GM10266 (cell line): ENCODE data around the gene ZFHX3.

ENCODE experiments used
- DNase-seq: peaks from one replicate; pipeline ENCODE4 v3.0.0; 2012; ENCODE audit errors: extremely low spot score
- TF ChIP-seq, protein P1 (sequence below): IDR thresholded peaks from 2 replicates; pipeline ENCODE4 v1.5.1; 2012; ENCODE audit warnings: mild to moderate bottlenecking, low read depth; ENCODE audit not compliant: control insufficient read depth, insufficient read depth; ENCODE audit errors: missing control alignments

ZFHX3 gene

DNA sequence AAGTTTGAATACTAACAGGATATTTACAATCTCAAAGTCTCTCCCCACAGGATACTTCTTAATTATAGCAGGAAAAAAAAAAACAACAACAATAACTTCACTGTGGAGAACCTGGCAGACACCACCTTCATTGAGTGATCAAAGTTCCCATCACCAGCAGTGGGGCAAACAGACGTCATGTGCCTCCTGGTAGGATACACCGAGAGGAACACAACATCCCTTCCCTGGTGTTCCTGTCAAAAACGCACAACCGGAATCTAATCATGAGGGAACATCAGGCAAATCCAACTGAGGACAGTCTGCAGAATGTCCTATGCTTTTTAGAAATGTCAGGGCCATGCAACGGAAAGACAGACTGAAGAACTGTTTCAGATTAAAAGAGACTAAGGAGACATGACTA, 80.0 kb downstream of the ZFHX3 start:
- DNase-seq: no peak

DNA sequence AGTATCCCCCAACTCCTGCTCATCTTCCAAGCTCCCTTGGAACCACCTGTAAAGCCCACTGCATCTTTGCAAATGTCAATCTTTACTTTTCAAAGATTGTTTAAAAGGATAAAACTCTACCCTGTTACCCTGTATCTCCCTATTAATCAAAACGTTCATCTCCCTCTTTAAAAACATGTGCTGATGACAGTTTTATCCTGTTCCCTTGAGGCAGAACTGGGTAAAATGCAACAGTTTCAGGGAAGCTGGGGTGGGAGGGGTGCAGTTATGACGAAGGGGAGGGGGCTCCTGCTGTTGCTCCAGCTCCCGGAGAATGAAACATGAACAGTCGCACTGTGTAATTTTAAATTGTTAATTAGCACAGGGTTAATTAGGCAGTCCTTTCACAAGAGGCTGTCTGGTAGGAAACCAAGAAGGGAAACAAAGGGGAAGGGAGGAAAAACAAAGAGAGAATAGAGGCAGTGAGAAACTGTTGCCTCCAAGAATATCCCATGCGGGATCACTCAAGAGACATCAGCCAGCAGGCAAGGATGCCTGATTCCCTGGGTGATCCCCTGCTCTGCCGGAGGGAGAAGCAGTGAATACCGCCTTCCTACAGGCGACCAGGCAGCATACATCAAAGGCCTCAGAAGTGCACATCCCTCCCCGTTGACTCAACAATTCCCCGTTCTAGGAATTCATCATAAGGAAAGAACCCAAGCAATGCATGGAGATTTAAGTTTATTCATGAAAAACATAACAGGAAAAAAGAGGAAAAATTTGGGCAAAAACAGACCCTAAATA, 84.2 kb downstream of the ZFHX3 start:
- TF ChIP-seq, protein P1, sequence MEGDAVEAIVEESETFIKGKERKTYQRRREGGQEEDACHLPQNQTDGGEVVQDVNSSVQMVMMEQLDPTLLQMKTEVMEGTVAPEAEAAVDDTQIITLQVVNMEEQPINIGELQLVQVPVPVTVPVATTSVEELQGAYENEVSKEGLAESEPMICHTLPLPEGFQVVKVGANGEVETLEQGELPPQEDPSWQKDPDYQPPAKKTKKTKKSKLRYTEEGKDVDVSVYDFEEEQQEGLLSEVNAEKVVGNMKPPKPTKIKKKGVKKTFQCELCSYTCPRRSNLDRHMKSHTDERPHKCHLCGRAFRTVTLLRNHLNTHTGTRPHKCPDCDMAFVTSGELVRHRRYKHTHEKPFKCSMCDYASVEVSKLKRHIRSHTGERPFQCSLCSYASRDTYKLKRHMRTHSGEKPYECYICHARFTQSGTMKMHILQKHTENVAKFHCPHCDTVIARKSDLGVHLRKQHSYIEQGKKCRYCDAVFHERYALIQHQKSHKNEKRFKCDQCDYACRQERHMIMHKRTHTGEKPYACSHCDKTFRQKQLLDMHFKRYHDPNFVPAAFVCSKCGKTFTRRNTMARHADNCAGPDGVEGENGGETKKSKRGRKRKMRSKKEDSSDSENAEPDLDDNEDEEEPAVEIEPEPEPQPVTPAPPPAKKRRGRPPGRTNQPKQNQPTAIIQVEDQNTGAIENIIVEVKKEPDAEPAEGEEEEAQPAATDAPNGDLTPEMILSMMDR: no peak
- no peak for DNase-seq

More for the DNA sequence above, 80.0 kb downstream of the ZFHX3 start:
- TF ChIP-seq, protein P1: no peak

DNA sequence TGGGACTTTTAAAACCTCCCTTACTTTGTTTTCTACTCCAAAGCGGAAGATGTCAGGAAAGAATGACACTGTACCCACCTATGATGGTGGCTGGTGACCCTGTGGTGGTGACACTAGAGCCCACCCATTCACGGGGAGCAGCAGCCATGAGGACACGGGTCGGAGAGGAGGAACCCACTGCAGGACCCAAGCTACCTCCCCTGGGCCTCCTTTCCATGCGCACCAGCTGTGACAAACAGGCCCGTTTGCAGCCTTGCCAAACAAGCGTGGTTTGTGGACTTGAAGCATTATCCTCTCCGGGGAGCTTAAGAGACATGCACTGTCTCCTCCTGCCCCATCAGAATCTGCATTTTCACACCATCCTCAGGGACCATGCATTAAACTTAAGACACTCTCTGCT, 85.6 kb downstream of the ZFHX3 start:
- TF ChIP-seq, protein P1: no peak
- DNase-seq: no peak

DNA sequence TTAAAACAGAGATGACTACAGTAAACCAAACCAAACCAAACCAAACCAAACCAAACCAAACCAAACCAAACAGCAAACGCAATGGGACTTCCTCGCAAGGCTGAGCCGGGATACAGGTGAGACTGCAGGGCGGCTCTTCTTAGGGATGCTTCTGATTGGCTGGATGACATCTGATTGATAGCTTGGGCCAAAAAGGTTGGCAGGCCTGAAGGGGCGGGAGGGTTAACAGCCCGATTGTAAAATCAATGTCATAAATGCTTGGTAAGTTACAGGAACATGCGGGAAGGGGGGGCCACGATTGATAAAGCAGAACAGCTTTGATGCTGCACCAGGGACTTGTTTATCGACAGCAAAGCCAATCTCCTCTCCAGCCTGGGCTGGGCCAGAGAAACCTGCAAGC, 86.1 kb downstream of the ZFHX3 start:
- no peak for DNase-seq
- TF ChIP-seq, protein P1: no peak

DNA sequence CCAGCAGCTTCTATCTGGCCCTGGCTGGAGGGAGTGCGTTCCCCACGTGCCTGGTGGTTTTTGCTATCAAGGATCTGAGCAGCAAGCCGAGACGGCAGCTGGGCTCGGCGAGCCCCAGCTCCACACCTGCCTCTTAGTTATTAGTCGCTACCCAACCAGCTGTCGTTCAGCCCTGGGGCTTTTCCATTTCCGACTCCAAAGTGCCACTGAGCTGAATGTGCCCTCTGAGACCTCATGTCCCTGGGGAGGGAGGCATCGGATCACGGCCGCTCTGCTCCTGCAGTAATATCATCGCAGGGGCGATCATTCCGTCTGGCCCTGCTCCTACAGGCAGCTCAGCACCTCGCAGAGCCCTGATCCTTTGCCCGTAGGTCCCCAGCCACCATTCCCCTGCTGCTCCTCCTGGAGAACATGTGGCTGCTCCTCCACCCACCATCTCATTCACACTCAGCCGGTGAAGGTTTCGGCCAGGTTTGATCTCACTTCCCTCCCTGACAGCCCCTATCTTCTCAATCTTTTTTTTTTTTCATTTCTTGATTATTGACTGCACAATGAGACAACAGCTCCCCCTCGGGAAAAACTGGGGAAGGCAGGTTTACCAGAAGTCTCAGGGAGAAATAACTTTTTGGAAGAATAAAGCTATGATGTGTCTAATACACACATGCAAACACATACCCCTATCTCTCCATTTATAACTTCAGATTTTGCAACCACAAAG, 86.7 kb downstream of the ZFHX3 start:
- TF ChIP-seq, protein P1: no peak
- no peak for DNase-seq

DNA sequence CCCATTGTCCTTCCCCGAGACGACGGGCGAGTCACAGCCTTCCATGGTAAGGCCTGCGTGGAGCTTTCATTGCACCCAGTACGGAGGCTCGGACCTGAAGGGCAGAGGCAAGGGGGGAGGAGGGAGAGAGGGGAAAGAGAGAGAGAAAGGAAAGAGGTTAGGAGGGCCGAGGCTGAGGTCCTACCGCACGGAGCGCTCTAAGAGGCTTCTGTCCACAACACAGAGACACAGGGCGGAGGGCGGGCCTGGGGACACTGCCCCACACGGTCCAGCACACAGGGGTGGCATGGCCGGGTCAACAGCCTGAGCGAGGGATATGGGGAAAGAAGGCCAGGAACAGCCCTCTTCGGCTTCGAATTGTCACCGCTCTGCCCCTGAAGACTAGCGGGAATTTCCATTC, 87.8 kb downstream of the ZFHX3 start:
- TF ChIP-seq, protein P1: no peak
- DNase-seq: no peak

DNA sequence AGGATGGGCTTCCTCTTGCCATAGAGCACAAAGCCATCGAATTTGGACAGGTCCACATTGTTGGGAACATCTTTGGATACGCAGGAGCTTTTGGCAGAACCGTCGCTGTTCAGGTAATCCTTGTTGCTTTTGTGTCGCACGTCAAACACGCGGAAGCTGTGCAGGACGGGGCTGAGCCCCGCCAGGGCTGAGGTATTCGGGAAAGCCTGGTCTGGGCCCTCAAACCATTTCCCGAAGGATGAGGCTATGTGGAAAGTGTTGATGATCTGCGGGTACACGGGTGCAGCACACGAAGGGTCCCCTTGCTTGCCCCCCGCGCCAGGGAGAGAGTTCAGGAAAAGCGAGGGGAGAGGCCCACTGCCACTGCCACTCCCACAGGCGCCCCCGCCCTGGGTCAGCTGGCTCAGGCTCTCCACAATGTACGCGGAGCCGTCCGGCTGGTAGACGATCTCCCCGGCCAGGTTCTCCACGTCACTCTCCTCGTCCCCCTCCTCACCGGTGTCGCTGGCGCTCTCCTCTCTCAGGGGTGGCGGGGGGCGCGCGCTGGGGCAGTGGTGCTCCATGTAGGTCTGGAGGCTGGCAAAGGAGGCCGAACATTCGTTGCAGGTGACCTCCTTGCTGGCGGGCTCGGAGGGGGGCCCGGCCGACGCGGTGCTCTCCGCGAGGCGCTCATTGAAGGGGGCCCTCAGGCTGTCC, 88.5 kb downstream of the ZFHX3 start:
- TF ChIP-seq, protein P1: no peak

More for the DNA sequence above, 88.5 kb downstream of the ZFHX3 start:
- DNase-seq: no peak
